Sigmoid colon (tissue), 7 donors: Measurements from ENCODE around the gene DNM2. TPM values are rescaled to one million over a fixed set of nuclear protein-coding genes. Genes with fewer than 3 reads are reported as not detected.
"Not testable (repeated sequence)": the region's sequence is repeated elsewhere in the genome, so short reads cannot be mapped to it uniquely, and the experiment has no call there.

ENCODE experiments used
- DNase-seq: peaks from one replicate; pipeline ENCODE4 v3.0.0-alpha.2; 2019
- H3K27ac ChIP-seq, 4 donors: fragments of 200-600 bp; sonication (generic); one replicate each; pipeline ENCODE4 v1.5.1; 2016 to 2019; ENCODE audit warnings: mild to moderate bottlenecking in 1 of 4
- H3K27me3 ChIP-seq, 3 donors: fragments of 200-600 bp; sonication (generic); one replicate each; pipeline ENCODE4 v1.5.1; 2019; ENCODE audit warnings: mild to moderate bottlenecking in 1 of 3
- H3K36me3 ChIP-seq, 4 donors: fragments of 200-600 bp; sonication (generic); one replicate each; pipeline ENCODE4 v1.5.1; 2016 to 2019
- H3K4me1 ChIP-seq, 4 donors: fragments of 200-600 bp; sonication (generic); one replicate each; pipeline ENCODE4 v1.5.1; 2017 to 2019
- H3K4me3 ChIP-seq, 4 donors: fragments of 200-600 bp; sonication (generic); one replicate each; pipeline ENCODE4 v1.5.1; 2017 to 2019; ENCODE audit warnings: mild to moderate bottlenecking in 2 of 4, moderate library complexity in 1 of 4
- H3K9me3 ChIP-seq, 4 donors: fragments of 200-600 bp in 3 of 4; sonication (generic) in 3 of 4; one replicate each; pipeline versions ENCODE4 v1.5.1 to v1.6.1; 2013 to 2019
- CTCF ChIP-seq, 4 experiments: fragments of 450-650 bp in 3 of 4; fragments of 200-600 bp in 1 of 4; IDR thresholded peaks; one replicate each; pipeline ENCODE4 v1.5.1; 2016 to 2019; ENCODE audit warnings: antibody characterized with exemption in 4 of 4, mild to moderate bottlenecking in 3 of 4, moderate library complexity in 2 of 4
- EP300 ChIP-seq, 4 donors: sonication (generic); formaldehyde crosslinking; IDR thresholded peaks; one replicate each; pipeline ENCODE4 v1.6.1; 2017; ENCODE audit warnings: antibody characterized with exemption in 4 of 4
- POLR2A ChIP-seq, 2 donors: fragments of 450-650 bp; IDR thresholded peaks; one replicate each; pipeline ENCODE4 v1.6.1; 2016; ENCODE audit warnings: antibody characterized with exemption in 2 of 2, mild to moderate bottlenecking in 2 of 2, moderate library complexity in 2 of 2
- POLR2AphosphoS5 ChIP-seq, 4 donors: sonication (generic); formaldehyde crosslinking; IDR thresholded peaks; one replicate each; pipeline ENCODE4 v1.6.1; 2017; ENCODE audit warnings: antibody characterized with exemption in 4 of 4
- WGBS, 2 donors: extraction: QIAGEN DNeasy Blood & Tissue Kit; methylation state at CpG; one replicate each; pipeline ENCODE4 v1.1.7; 2013; 5-methylcytosine and 5-hydroxymethylcytosine counted together
- intact Hi-C: fragments of 100-400 bp; cut with DNase I; formaldehyde crosslinking; loops from one replicate; pipeline ENCODE4 v1.15.1; 2023
- polyA plus RNA-seq, 3 donors: library from polyadenylated mRNA; stranded (reverse); fragments of 200-250 nt; gene quantifications; one replicate each; pipeline ENCODE4 v1.2.3, GENCODE V29; 2013
- total RNA-seq, 4 donors: library from RNA; depleted of rRNA; stranded (reverse); fragments of >200 nt; gene quantifications; one replicate each; pipeline ENCODE4 v1.1.0, GENCODE V29; 2016
- donor health status: healthy with polysubstance abuse.
- donor health status: Bipolar disorder and iron deficiency.
- donor health status: healthy.

The DNM2 gene
- total and polyA plus RNA-seq, 7 donors: 53.2 to 326 (median 96.7) TPM

GRCh38 chr19:10756791-10757190 lies 38.9 kb downstream of the DNM2 start:
- Histone ChIP-seq H3K36me3 (peaks cover 0 to 8% (median 5%) of the 10 kb centered on the region in 4 donors), H3K9me3 (no peaks in the 10 kb centered on the region), H3K4me3 (no peak overlapping the region), H3K27ac (no peak overlapping the region), H3K27me3 (no peaks in the 10 kb centered on the region), H3K4me1 (peaks cover 0 to 20% (median 1%) of the 10 kb centered on the region in 4 donors)
- intact Hi-C loops: no loop called here
- no peak for TF ChIP-seq POLR2A (IDR thresholded peaks at IDR 0.05)
- no peak for TF ChIP-seq EP300 (IDR thresholded peaks at IDR 0.05)
- no peak for TF ChIP-seq CTCF (IDR thresholded peaks at IDR 0.05)
- no peak for TF ChIP-seq POLR2AphosphoS5 (IDR thresholded peaks at IDR 0.05)
- DNase-seq: no peak
- WGBS, 2 donors: 96% methylated on average over 7 of the region's 7 CpGs

GRCh38 chr19:10758050-10758449 lies 40.2 kb downstream of the DNM2 start:
- H3K36me3 ChIP-seq: peaks cover 0 to 20% (median 6%) of the 10 kb centered on the region in 4 donors
- H3K9me3 ChIP-seq, intact Hi-C loops, H3K4me3 ChIP-seq, H3K27ac ChIP-seq, DNase-seq, H3K27me3 ChIP-seq: not testable (repeated sequence)
- 74 to 76% methylated on average over 1 of the region's 1 CpG for WGBS, 2 donors
- peaks cover 0 to 18% (median 9%) of the 10 kb centered on the region in 4 donors for H3K4me1 ChIP-seq

- 69 to 79% methylated on average over 5 of the region's 5 CpGs for WGBS, 2 donors
- Histone ChIP-seq H3K27ac (peak overlapping the region; percentile 12 to 28 (median 16)), H3K36me3 (peaks cover 0 to 21% (median 6%) of the 10 kb centered on the region in 4 donors), H3K4me1 (peaks cover 0 to 18% (median 12%) of the 10 kb centered on the region in 4 donors), H3K27me3 (no peaks in the 10 kb centered on the region), H3K4me3 (no peak overlapping the region), H3K9me3 (no peaks in the 10 kb centered on the region)
- intact Hi-C loops: no loop called here
- TF ChIP-seq POLR2A (IDR thresholded peaks at IDR 0.05) (no peak), CTCF (IDR thresholded peaks at IDR 0.05) (no peak), POLR2AphosphoS5 (IDR thresholded peaks at IDR 0.05) (no peak), EP300 (IDR thresholded peaks at IDR 0.05) (no peak)
- no peak for DNase-seq
Observed at GRCh38 chr19:10758978-10759377, 41.1 kb downstream of the DNM2 start.

- H3K4me3 ChIP-seq: no peak overlapping the region
- intact Hi-C loops: no loop called here
- H3K36me3 ChIP-seq: peaks cover 0 to 21% (median 6%) of the 10 kb centered on the region in 4 donors
- H3K27me3 ChIP-seq: no peaks in the 10 kb centered on the region
- H3K9me3 ChIP-seq: no peaks in the 10 kb centered on the region
- 36 to 46% methylated on average over 17 of the region's 17 CpGs for WGBS, 2 donors
- no peak overlapping the region for H3K27ac ChIP-seq
- no peak for DNase-seq
- TF ChIP-seq POLR2A (IDR thresholded peaks at IDR 0.05) (no peak), POLR2AphosphoS5 (IDR thresholded peaks at IDR 0.05) (no peak), EP300 (IDR thresholded peaks at IDR 0.05) (no peak), CTCF (IDR thresholded peaks at IDR 0.05) (no peak)
- peaks cover 0 to 18% (median 14%) of the 10 kb centered on the region in 4 donors for H3K4me1 ChIP-seq
Observed at GRCh38 chr19:10760273-10760944, 42.5 kb downstream of the DNM2 start.

GRCh38 chr19:10761443-10762250 lies 43.8 kb downstream of the DNM2 start:
- no peak for DNase-seq
- peaks cover 0 to 21% (median 6%) of the 10 kb centered on the region in 4 donors for H3K36me3 ChIP-seq
- no peaks in the 10 kb centered on the region for H3K9me3 ChIP-seq
- no peak overlapping the region for H3K4me3 ChIP-seq
- 49 to 78% methylated on average over 19 of the region's 19 CpGs for WGBS, 2 donors
- H3K4me1 ChIP-seq: peaks cover 0 to 29% (median 26%) of the 10 kb centered on the region in 4 donors
- TF ChIP-seq CTCF (IDR thresholded peaks at IDR 0.05): no peak
- TF ChIP-seq POLR2A (IDR thresholded peaks at IDR 0.05): no peak
- TF ChIP-seq EP300 (IDR thresholded peaks at IDR 0.05): no peak
- no peak for TF ChIP-seq POLR2AphosphoS5 (IDR thresholded peaks at IDR 0.05)
- intact Hi-C loops: no loop called here
- no peaks in the 10 kb centered on the region for H3K27me3 ChIP-seq
- H3K27ac ChIP-seq: peak overlapping the region in 2 of 4 donors; percentile 11 to 49
